GM10847 (cell line): Measurements from ENCODE around the gene ADAMTSL3.

Experiments used
- POLR2A ChIP-seq: IDR thresholded peaks from 2 replicates; pipeline ENCODE4 v1.6.1; 2011; ENCODE audit not compliant: insufficient read length; ENCODE audit errors: extremely low read depth

ADAMTSL3 gene

GRCh38 chr15:83889995-83890394, 236.1 kb downstream of the ADAMTSL3 start:
- TF ChIP-seq POLR2A: no peak

- no peak for TF ChIP-seq POLR2A
Measured at GRCh38 chr15:83890587-83890986, 236.7 kb downstream of the ADAMTSL3 start.

GRCh38 chr15:83892498-83892897, 238.6 kb downstream of the ADAMTSL3 start:
- no peak for TF ChIP-seq POLR2A

GRCh38 chr15:83893308-83893707, 239.4 kb downstream of the ADAMTSL3 start:
- no peak for TF ChIP-seq POLR2A

GRCh38 chr15:83897037-83897436, 243.1 kb downstream of the ADAMTSL3 start:
- no peak for TF ChIP-seq POLR2A

GRCh38 chr15:83898361-83898760, 244.4 kb downstream of the ADAMTSL3 start:
- TF ChIP-seq POLR2A: no peak

- no peak for TF ChIP-seq POLR2A
Measured at GRCh38 chr15:83899670-83900069, 245.7 kb downstream of the ADAMTSL3 start.

GRCh38 chr15:83904107-83905040, 250.5 kb downstream of the ADAMTSL3 start:
- TF ChIP-seq POLR2A: no peak

- TF ChIP-seq POLR2A: no peak
Measured at GRCh38 chr15:83905556-83906273, 251.8 kb downstream of the ADAMTSL3 start.

GRCh38 chr15:83911345-83911744, 257.4 kb downstream of the ADAMTSL3 start:
- no peak for TF ChIP-seq POLR2A

- TF ChIP-seq POLR2A: no peak
Measured at GRCh38 chr15:83912343-83912742, 258.4 kb downstream of the ADAMTSL3 start.

GRCh38 chr15:83913034-83913632, 259.2 kb downstream of the ADAMTSL3 start:
- no peak for TF ChIP-seq POLR2A

GRCh38 chr15:83914906-83915305, 261.0 kb downstream of the ADAMTSL3 start:
- no peak for TF ChIP-seq POLR2A

- no peak for TF ChIP-seq POLR2A
Measured at GRCh38 chr15:83917432-83917831, 263.5 kb downstream of the ADAMTSL3 start.

GRCh38 chr15:83918011-83918410, 264.1 kb downstream of the ADAMTSL3 start:
- TF ChIP-seq POLR2A: no peak
